Brain pericyte (primary cell): Measurements from ENCODE around the gene APOM.
A peak's percentile ranks its signal among the peaks of the same experiment; 100 is the strongest.

Experiments used
- DNase-seq: peaks from one replicate; pipeline ENCODE4 v3.0.0-alpha.2; 2012; ENCODE audit warnings: low read depth, low spot score

Gene APOM

GRCh38 chr6:31655349-31656237, at the start of gene APOM:
TSS of gene APOM (plus strand) at chr6:31655894. CDS start at chr6:31655967, 73 bp downstream.
- DNase-seq, result no peak

- no peak for DNase-seq
These were observed 48.4 kb upstream of the APOM start for GRCh38 chr6:31607317-31607716.

- DNase-seq, result no peak
These were observed 45.9 kb upstream of the APOM start for GRCh38 chr6:31609519-31610406.

GRCh38 chr6:31610968-31611367, 44.7 kb upstream of the APOM start:
- no peak for DNase-seq

- no peak for DNase-seq
These were observed 41.5 kb upstream of the APOM start for GRCh38 chr6:31614075-31614619.

GRCh38 chr6:31614684-31615578, 40.8 kb upstream of the APOM start, which contains the start of gene AIF1:
TSS of gene AIF1 (plus strand) at chr6:31615234. CDS start at chr6:31615330, 96 bp downstream.
- DNase-seq, result no peak

GRCh38 chr6:31615748-31616147, 39.9 kb upstream of the APOM start:
- no peak for DNase-seq

GRCh38 chr6:31617010-31617409, 38.7 kb upstream of the APOM start:
- DNase-seq, result no peak

GRCh38 chr6:31619805-31620585, 35.7 kb upstream of the APOM start:
- peak; percentile 98 for DNase-seq

- no peak for DNase-seq
These were observed 34.9 kb upstream of the APOM start, which contains the start of gene PRRC2A for GRCh38 chr6:31620586-31621319. TSS of gene PRRC2A (plus strand) at chr6:31620715. CDS start at chr6:31622790, 2,075 bp downstream.

- DNase-seq, result no peak
These were observed 34.3 kb upstream of the APOM start for GRCh38 chr6:31621320-31621939.

GRCh38 chr6:31621991-31622390, 33.7 kb upstream of the APOM start:
- DNase-seq, result no peak

GRCh38 chr6:31622684-31623091, 33.0 kb upstream of the APOM start:
- no peak for DNase-seq

- no peak for DNase-seq
These were observed 31.6 kb upstream of the APOM start for GRCh38 chr6:31624070-31624469.

GRCh38 chr6:31626952-31627351, 28.7 kb upstream of the APOM start:
- no peak for DNase-seq

- no peak for DNase-seq
These were observed 27.9 kb upstream of the APOM start for GRCh38 chr6:31627690-31628287.

GRCh38 chr6:31629014-31629413, 26.7 kb upstream of the APOM start:
- DNase-seq, result no peak

GRCh38 chr6:31630177-31630934, 25.3 kb upstream of the APOM start:
- no peak for DNase-seq
